ENCODE measurements around the gene TSPAN19.
"Not testable (repeated sequence)": the region's sequence is repeated elsewhere in the genome, so short reads cannot be mapped to it uniquely, and the experiment has no call there.

Gene TSPAN19

DNA sequence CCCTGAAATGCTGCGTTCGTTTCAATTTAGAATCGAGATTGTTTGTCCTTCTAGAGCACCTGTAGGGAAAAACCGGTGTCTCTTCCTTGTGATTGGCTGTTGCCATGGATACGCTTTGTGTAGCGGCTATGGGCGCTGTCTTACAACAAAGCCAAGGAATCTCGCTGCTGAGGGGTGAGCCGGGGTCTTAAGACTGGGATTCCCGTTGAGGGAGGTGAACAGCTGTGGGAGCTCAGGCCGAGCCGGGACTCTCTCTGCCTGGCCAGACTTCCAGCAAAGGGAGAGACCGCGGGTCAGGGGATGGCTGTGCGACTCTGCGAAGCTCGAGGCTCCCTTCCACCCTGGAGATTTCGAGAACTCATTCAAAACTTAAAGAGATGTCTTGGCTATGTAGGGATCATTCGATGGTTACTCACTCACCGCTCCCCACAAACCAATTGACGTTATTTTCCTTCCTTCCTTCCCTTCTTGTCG, at the start of gene TSPAN19, which contains the start of gene LRRIQ1:
TSS of gene TSPAN19 (minus strand) at position 44 of the 474 bp plus-strand sequence. CDS start 6,331 bp downstream, outside the sequence.
TSS of gene LRRIQ1 (plus strand) at position 118 of the 474 bp plus-strand sequence. CDS start 1,826 bp downstream, outside the sequence.
- peak; percentile 72 to 89 for DNase-seq

- DNase-seq: no peak
Measured at GRCh38 chr12:85085066-85085465, 49.0 kb upstream of the TSPAN19 start.

GRCh38 chr12:85076688-85077430, 40.8 kb upstream of the TSPAN19 start:
- peak; percentile 46 to 68 for DNase-seq

- no peak for DNase-seq
Measured at GRCh38 chr12:85072826-85073225, 36.7 kb upstream of the TSPAN19 start.

DNA sequence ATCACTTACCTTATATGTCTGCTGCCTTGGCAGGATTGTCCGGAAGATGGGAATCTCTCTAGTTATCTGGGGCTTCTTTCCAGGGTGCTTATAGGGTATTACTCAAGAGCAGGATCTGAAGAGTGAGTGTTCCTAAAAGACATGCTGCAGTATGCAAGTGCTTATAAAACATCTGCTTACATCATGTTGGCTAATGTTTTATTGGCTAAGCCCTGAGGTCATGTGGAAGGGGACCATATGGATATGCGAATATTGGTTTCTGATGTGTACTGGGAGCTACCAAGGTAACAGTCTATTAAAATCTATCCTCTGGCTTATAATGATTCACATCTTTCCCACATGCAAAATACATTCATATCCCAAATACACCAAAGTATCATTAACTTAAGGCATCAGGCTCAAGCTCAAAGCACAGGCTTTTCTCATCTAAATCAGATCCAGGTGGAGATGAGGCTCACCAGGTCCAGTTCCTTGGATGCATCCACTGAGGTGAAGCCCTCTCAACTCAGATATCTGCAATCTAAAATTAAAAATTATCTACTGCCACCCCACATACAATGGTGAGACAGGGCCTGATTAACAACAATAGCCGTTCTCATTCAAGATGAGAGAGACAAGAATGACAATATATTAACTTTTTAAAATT, 29.9 kb upstream of the TSPAN19 start:
- no peak for DNase-seq

DNA sequence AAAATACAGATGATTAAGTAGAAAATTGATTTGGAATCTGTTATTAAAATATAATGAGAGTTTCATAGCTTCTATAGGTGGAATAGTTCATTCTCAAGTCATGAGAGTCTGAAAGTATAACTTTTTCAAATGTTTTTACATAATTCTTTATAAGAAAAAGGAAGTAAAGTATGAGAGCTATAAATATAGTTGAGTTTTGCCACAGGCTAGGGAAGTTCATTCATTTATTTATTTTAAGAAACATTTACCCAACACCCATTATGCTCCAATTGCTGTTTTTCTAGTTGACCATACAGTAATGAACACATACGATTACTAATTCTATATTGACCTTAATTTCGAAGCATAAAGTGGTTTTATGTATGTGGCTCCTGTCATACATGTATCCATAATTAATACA, 24.8 kb upstream of the TSPAN19 start:
- no peak for DNase-seq

- DNase-seq: no peak
Measured at GRCh38 chr12:85059594-85059993, 23.5 kb upstream of the TSPAN19 start.

GRCh38 chr12:85058339-85058738, 22.3 kb upstream of the TSPAN19 start:
- DNase-seq: no peak

DNA sequence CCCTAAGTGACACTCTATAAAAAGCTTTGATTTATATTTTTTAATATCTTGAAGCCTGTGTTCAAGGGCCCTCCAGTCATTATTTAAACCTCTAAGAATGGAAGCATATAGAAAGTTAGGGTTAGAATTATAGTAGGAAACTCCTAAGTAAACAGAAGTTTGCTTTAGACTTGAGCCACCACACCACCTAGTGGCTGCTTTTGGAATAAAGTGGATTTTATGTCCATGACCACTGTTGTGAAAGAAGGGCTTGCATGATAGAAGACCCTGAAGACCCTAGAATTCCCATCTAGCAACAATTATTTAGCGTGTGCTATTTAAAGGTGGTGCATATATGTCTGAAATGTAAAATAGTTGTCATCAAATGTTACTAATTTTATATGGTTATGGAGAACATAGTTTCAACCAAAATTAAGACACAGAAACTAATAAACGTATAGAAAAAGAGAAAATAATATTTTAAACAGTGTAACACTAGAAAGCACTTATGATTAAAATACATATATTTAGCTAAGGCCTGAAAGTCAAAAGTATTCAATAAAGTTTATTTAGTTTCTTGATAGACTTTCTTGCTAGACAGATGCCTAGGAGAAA, 21.4 kb upstream of the TSPAN19 start:
- peak in 1 of 2 experiments; percentile 67 for DNase-seq

DNA sequence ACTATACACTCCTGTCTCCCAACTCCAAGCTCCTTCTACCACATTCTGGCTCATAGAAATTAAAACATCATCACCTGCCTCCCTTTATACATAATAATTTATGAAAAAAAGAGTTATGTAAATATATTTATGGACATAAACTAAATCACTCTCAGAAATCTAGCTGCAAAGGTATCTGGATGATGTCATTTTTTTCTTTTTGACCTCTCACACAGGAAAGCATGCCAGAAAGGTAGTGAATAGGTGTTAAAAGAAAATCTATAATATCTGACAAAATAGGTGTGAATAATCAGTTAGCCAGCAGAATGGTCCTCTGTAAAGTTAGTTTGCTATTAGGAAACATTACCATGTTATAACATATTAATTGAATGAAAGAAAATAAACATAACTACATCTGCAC, 7.8 kb upstream of the TSPAN19 start:
- DNase-seq: no peak

GRCh38 chr12:85041395-85041794, 5.3 kb upstream of the TSPAN19 start:
- no peak for DNase-seq

GRCh38 chr12:85036733-85037132, 656 bp upstream of the TSPAN19 start:
- DNase-seq: no peak

- DNase-seq: peak; percentile 4 to 69
Measured at GRCh38 chr12:85029456-85029855, 6.6 kb downstream of the TSPAN19 start.

DNA sequence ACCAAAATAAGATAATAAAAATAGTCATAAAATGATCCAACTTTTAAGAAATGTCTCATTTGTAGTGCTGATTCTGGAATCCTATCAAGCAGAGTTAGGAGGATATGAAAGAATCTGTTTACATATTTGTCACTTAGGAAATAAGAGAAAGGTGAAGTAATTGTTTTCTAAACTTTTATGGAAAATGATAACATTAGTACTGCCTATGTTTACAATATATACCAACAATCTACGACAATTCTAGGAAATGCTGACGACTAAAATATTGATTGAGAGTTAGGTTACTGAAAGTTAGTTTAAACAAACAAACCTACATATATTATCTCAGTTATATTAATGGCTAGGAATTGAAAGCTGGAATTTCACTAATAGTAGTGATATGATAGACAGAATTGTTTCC, 18.0 kb downstream of the TSPAN19 start:
- no peak for DNase-seq

DNA sequence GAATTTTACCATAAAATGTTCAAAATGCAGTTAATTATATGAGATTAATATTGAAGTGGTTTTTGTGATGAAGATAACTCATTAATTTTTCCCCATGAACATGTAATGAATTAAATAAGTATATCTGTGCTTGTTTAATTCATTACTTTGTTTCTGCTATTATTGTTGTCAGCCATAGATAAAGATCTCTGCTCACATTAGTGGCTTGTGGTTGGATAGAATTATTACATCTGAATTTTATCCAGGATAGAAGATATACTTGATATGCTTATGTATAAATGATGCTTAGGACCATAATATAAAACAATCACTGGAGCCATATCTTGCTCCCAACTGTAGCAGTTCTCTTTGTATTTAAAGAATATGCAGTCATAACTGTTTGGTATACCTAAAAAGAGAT, 18.5 kb downstream of the TSPAN19 start:
- no peak for DNase-seq

- DNase-seq: no peak
Measured at GRCh38 chr12:85017133-85017532, 18.9 kb downstream of the TSPAN19 start.

GRCh38 chr12:85016413-85016812, 19.7 kb downstream of the TSPAN19 start:
- peak in 1 of 2 experiments; percentile 12 for DNase-seq

DNA sequence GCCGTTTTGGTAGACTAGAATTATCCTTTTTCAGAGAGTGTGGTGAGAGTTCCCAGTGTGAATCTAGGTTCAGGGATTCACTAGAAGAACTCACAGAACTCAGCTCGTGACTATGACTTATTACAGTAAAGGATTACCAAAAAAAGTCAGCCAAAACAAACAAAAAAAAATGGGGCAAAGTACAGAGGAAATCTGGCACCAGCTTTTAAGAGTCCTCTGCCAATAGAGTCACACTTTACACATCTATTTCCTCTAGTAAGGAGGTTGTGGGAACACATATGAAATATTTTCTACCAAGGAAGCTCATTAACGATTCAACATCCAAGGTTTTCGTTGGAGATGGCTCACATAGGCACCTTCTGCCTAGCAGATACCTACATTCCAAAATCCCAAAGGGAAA, 28.2 kb downstream of the TSPAN19 start:
- peak; percentile 9 to 57 for DNase-seq

- DNase-seq: no peak
Measured at GRCh38 chr12:85006206-85006605, 29.9 kb downstream of the TSPAN19 start.

DNA sequence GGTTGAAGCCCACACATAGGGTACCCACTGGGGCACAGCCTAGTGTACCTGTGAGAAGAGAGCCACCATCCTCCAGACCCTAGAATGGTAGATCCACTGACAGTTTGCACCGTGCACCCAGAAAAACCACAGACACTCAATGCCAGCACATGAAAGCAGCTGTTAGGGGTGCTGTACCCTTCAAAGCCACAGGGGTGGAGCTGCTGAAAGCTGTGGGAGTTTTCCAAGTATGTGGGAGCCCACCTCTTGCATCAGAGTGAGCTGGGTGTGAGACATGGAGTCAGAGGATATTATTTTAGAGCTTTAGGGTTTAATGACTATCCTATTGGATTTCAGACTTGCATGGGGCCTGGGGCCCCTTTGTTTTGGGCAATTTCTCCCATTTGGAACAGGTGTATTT, 30.5 kb downstream of the TSPAN19 start:
- DNase-seq: no peak

GRCh38 chr12:85005047-85005446, 31.0 kb downstream of the TSPAN19 start:
- not testable (repeated sequence) for DNase-seq

- no peak for DNase-seq
Measured at GRCh38 chr12:85004204-85004603, 31.9 kb downstream of the TSPAN19 start.

- DNase-seq: no peak
Measured at GRCh38 chr12:85002778-85003296, 33.2 kb downstream of the TSPAN19 start.
